ENCODE results near the gene SULT1C2.
"Not testable (repeated sequence)": the region's sequence is repeated elsewhere in the genome, so short reads cannot be mapped to it uniquely, and the experiment has no call there.

Gene SULT1C2

DNA sequence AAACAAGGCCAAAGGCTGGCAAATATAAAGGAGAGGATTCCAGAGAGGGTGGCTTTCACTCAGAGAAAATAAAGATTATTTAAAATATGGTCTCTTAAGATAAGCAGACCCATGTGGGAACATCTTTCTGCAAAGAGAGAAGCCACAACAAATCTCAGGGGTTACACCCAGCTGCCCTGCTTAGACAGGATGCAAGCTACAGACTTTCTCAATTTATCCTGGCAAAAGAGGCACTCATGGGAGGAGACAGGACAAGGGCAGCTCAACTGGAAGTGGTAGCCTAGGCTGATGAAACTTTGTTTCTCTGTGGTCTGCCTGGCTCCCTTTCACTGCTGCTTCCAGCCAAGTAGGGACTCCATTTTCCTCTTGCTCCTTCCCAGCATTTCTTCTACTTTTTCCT is 63.2 kb downstream of the SULT1C2 start:
- DNase-seq (ENCODE audit: low read depth): peak; percentile 36

DNA sequence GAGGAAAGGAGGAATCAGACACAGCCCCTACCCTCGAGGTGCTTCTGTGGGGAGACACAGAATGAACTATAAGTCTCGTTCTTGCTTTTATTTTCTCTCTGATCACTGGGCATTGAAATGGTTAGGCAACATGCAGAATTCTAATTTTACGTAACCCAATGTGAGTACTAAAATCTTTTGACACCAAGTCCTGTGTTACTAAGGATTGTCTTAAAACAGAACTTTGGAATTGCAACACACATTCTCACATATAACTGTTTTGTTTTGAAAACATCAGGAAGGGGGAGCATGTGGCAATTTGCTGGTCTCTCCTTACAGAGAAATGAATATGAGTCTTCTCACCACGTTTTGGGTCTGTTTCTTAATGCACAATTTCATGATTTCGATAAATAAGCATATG is 65.4 kb downstream of the SULT1C2 start:
- no peak for DNase-seq (ENCODE audit: low read depth)

- DNase-seq (ENCODE audit: low read depth): no peak
These were observed 67.4 kb downstream of the SULT1C2 start for GRCh38 chr2:108355906-108356734.

DNA sequence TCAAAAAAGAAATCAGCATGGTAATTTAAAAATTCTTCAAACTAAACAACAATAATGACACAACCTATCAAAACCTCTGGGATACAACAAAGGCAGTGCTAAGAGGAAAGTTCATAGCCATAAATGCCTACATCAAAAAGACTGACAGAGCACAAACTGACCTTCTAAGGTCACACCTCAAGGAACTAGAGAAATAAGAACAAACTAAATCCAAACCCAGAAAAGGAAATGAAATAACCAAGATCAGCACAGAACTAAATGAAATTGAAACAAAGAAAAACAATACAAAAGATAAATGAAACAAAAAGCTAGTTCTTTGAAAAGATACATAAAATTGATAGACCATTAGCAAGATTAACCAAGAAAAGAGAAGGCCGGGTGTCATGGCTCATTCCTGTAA is 70.6 kb downstream of the SULT1C2 start:
- DNase-seq (ENCODE audit: low read depth): not testable (repeated sequence)

Measured in fibroblast of the conjunctiva (primary cell).